Measurements from ENCODE around the gene STRAP.
"Not testable (repeated sequence)": the region's sequence is repeated elsewhere in the genome, so short reads cannot be mapped to it uniquely, and the experiment has no call there.

STRAP gene

DNA sequence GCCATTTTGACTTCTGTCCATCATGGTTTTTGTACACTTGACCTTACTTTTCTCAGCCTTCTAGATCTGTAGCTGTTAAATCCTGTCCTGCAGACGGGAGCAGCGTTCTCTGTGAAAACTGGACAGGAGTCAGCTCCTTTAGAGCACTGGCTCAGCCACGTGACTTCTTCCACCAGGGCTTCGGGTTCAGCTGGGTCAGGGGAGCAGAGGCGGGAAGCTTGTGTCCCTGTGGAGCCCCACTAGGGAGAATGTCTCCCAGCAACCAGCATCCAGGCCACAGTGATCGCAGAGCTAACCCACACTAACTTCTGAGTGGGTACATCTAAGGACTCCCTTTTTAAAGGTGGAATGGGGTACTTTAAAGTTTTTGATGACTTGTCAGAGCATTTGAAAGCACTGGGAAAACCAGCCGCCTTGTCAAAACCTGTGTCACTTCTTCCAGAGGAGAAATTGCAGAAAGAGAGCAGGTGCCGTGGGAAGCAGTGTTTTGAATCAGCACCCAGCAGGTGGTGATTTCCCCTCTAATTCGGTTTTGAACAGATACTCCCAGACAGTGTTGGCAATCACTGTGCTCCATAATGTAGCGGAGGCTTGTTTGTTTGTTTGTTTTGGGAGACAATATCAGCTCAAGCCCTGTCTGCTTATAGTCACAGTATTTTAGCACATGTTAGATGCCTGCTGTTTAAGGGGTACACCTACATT is 46.8 kb downstream of the STRAP start:
- DNase-seq: peak; percentile 60

DNA sequence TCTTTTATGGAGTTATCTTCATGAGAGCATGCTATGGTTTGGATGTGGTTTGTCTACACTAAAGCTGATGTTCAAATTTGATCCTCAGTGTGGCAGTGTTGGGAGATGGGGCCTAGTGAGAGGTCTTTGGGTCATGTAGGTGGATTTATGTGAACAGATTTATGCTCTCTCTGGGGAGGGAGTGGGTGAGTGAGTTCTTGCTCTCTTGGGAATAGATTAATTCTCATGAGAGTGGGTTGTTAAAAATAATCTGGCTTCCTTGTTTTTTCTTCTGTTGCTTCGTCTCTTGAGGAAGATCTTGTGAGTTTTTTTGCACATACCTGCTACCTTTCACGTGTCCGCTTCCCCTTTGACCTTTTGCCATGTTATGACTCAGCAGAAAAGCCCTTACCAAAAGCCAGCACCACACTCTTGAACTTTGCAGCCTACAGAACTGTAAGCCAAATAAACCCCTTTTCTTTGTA is 49.4 kb downstream of the STRAP start:
- no peak for DNase-seq

DNA sequence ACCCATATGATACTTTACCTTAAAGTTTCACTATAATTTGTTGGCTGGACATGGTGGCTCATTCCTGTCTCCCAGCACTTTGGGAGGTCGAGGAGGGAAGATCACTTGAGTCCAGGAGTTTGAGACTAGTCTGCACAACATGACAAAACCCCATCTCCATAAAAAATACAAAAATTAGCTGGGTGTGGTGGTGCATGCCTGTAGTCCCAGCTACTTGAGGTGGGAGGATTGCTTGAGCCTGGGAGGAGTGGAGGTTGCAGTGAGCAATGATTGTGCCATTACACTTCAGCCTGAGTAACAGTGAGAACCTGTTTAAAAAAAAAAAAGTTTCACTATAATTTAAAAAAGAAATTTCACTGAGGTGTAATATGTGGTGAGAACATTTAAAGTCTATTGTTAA is 50.1 kb downstream of the STRAP start:
- no peak for DNase-seq

DNA sequence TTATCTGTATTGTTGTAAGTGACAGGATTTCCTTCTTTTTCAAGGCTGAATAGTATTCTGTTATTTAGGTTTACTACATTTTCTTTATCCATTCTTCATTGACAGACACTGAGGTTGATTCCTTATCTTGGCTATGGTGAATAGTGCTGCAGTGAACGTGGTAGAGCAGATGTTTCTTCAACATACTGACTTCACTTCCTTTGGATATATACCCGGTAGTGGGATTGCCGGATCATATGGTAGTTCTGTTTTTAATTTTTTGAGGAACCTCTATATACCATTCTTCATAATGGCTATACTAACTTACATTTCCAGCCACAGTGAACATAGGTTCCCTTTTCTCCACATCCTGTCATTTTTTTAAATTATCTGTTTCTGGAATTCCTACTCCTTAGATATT is 50.8 kb downstream of the STRAP start:
- DNase-seq: no peak

- DNase-seq: no peak
Measured at GRCh38 chr12:15933751-15934150, 51.6 kb downstream of the STRAP start.

GRCh38 chr12:15936751-15937150 is 54.6 kb downstream of the STRAP start:
- no peak for DNase-seq

- DNase-seq: no peak
Measured at GRCh38 chr12:15937902-15938301, 55.7 kb downstream of the STRAP start.

DNA sequence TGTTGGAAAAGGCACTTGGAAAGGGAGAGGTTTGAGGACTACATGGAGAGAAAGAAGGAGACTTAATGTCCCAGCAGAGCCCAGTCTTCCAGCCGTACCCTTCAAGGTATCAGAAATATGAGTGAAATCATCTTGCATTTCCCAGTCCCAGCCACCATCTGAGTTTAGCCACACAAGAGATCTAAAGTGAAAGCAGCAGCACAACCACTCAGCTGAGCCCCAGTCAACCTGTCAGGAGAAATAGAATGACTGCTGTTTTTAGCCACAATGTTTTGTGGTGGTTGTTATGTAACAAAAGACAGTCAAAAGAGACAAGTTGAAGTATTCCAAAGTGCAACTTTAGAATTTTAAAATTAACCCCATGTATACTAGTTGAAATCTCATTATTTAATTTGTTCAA is 56.9 kb downstream of the STRAP start:
- DNase-seq: no peak

GRCh38 chr12:15942475-15942874 is 60.3 kb downstream of the STRAP start:
- no peak for DNase-seq

DNA sequence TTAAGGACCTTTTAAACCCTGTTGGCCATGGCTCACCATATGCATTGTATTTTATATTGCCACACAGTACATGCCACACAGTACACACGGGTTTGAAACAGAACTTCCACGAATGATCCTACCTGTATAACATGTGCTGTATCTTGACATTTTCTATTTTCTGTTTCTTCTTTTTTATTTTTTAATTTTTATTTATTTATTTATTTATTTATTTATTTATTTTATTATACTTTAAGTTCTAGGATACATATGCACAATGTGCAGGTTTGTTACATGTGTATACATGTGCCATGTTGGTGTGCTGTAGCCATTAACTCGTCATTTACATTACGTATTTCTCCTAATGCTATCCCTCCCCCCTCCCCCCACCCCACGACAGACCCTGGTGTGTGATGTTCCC is 61.3 kb downstream of the STRAP start:
- not testable (repeated sequence) for DNase-seq

DNA sequence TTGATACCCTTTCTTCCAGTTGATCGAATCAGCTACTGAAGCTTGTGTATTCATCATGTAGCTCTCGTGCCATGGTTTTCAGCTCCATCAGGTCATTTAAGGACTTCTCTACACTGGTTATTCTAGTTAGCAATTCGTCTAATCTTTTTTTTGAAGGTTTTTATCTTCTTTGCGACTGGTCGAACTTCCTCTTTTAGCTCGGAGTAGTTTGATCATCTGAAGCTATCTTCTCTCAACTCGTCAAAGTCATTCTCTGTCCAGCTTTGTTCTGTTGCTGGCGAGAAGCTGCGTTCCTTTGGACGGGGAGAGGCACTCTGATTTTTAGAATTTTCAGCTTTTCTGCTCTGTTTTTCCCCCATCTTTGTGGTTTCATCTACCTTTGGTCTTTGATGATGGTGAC is 66.3 kb downstream of the STRAP start:
- DNase-seq: not testable (repeated sequence)
